Ishikawa (cell line): ENCODE data around the gene VSTM2B.

ENCODE experiments used
- CEBPB ChIP-seq: IDR thresholded peaks from 2 replicates; pipeline ENCODE4 v1.6.1; 2012
- REST ChIP-seq: IDR thresholded peaks from 2 replicates; pipeline ENCODE4 v1.6.1; 2012; ENCODE audit warnings: low read depth, mild to moderate bottlenecking
- TAF1 ChIP-seq: IDR thresholded peaks from 2 replicates; pipeline ENCODE4 v1.6.1; 2012; ENCODE audit warnings: low read depth, mild to moderate bottlenecking
- TCF12 ChIP-seq: IDR thresholded peaks from 2 replicates; pipeline ENCODE4 v1.6.1; 2012; ENCODE audit warnings: low read depth
- YY1 ChIP-seq: IDR thresholded peaks from 2 replicates; pipeline ENCODE4 v1.6.1; 2012; ENCODE audit warnings: low read depth

GRCh38 chr19:29503785-29504184 is 22.0 kb upstream of the VSTM2B start:
- TF ChIP-seq TCF12 (no peak), TAF1 (no peak), CEBPB (no peak), REST (no peak), YY1 (no peak)
